Thyroid gland (tissue), 4 donors: ENCODE data around the gene SLFN13. TPM values are rescaled to one million over a fixed set of nuclear protein-coding genes. Genes with fewer than 3 reads are reported as not detected.
"Not testable (repeated sequence)": the region's sequence is repeated elsewhere in the genome, so short reads cannot be mapped to it uniquely, and the experiment has no call there.

Experiments used
- DNase-seq, 2 donors: peaks; one replicate each; pipeline ENCODE4 v3.0.0-alpha.2; 2019
- H3K27ac ChIP-seq, 3 donors: fragments of 200-600 bp; sonication (generic); 1 replicate in 2 of 3; 2 replicates in 1 of 3; pipeline ENCODE4 v1.5.1; 2016 to 2019; ENCODE audit warnings: mild to moderate bottlenecking in 1 of 3, moderate library complexity in 1 of 3
- H3K27me3 ChIP-seq: fragments of 200-600 bp; sonication (generic); one replicate; pipeline ENCODE4 v1.5.1; 2019
- H3K36me3 ChIP-seq, 2 donors: fragments of 200-600 bp; sonication (generic); one replicate each; pipeline ENCODE4 v1.5.1; 2016 to 2019
- H3K4me1 ChIP-seq, 2 donors: fragments of 200-600 bp; sonication (generic); one replicate each; pipeline ENCODE4 v1.5.1; 2017 to 2019
- H3K4me3 ChIP-seq, 3 donors: fragments of 200-600 bp; sonication (generic); replicated peaks in 1 of 3; 1 replicate in 2 of 3; 2 replicates in 1 of 3; pipeline ENCODE4 v1.5.1; 2016; ENCODE audit warnings: mild to moderate bottlenecking in 1 of 3
- H3K9me3 ChIP-seq: fragments of 200-600 bp; sonication (generic); one replicate; pipeline ENCODE4 v1.5.1; 2017
- CTCF ChIP-seq, 6 experiments: fragments of 200-600 bp in 3 of 6; fragments of 450-650 bp in 3 of 6; sonication (generic) in 3 of 6; IDR thresholded peaks; one replicate each; pipeline ENCODE4 v1.5.1; 2016 to 2019; ENCODE audit warnings: antibody characterized with exemption in 6 of 6, mild to moderate bottlenecking in 2 of 6, inconsistent platforms in 1 of 6, moderate library complexity in 1 of 6
- POLR2A ChIP-seq, 2 donors: fragments of 450-650 bp; IDR thresholded peaks; one replicate each; pipeline ENCODE4 v1.6.1; 2017; ENCODE audit warnings: antibody characterized with exemption in 2 of 2, mild to moderate bottlenecking in 2 of 2, moderate library complexity in 1 of 2
- WGBS, 2 donors: methylation state at CpG; one replicate each; pipeline ENCODE4 v1.1.5; 2017; 5-methylcytosine and 5-hydroxymethylcytosine counted together
- intact Hi-C: fragments of 100-400 bp; cut with DNase I; formaldehyde crosslinking; loops from one replicate; pipeline ENCODE4 v1.15.1; 2023
- total RNA-seq, 4 donors: library from RNA; depleted of rRNA; stranded (reverse); fragments of >200 nt; gene quantifications; one replicate each; pipeline ENCODE4 v1.2.3, GENCODE V29; 2016

SLFN13 gene
- total RNA-seq, 4 donors from 2014 or later: 13.6 to 31.8 (median 17.9) TPM

- no peak for TF ChIP-seq CTCF (IDR thresholded peaks at IDR 0.05)
- TF ChIP-seq POLR2A (IDR thresholded peaks at IDR 0.05): no peak
- H3K4me1 ChIP-seq: no peaks in the 10 kb centered on the region
- H3K27me3 ChIP-seq: no peaks in the 10 kb centered on the region
- no peaks in the 10 kb centered on the region for H3K36me3 ChIP-seq
- 85% methylated on average over 4 of the region's 4 CpGs for WGBS, 2 donors
- intact Hi-C loops: no loop called here
- H3K4me3 ChIP-seq: no peak overlapping the region
- H3K9me3 ChIP-seq: no peaks in the 10 kb centered on the region
- DNase-seq: no peak
- H3K27ac ChIP-seq: no peak overlapping the region
These were observed 19.9 kb upstream of the SLFN13 start for GRCh38 chr17:35468475-35468874.

DNA sequence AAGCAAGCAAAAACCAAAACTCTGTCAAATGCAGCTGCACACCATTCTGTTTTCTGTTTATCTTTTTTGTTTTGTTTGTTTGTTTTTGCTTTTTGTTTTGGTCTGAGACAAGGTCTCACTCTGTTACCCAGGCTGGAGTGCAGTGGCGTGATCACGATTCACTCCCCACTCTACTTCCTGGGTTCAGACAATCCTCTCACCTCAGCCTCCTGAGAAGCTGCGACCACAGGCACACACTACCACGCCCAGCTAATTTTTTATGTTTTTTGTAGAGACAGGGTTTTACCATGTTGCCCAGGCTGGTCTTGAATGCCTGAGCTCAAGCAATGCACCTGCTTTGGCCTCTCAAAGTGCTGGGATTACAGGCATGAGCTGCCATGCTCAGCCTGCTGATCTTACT, 19.3 kb upstream of the SLFN13 start:
- H3K27ac ChIP-seq: no peak overlapping the region
- DNase-seq: no peak
- intact Hi-C loops: no loop called here
- TF ChIP-seq CTCF (IDR thresholded peaks at IDR 0.05) (no peak), POLR2A (IDR thresholded peaks at IDR 0.05) (no peak)
- H3K27me3 ChIP-seq: no peaks in the 10 kb centered on the region
- 80 to 85% methylated on average over 4 of the region's 4 CpGs for WGBS, 2 donors
- H3K36me3 ChIP-seq: no peaks in the 10 kb centered on the region
- no peaks in the 10 kb centered on the region for H3K9me3 ChIP-seq
- no peak overlapping the region for H3K4me3 ChIP-seq
- no peaks in the 10 kb centered on the region for H3K4me1 ChIP-seq

DNA sequence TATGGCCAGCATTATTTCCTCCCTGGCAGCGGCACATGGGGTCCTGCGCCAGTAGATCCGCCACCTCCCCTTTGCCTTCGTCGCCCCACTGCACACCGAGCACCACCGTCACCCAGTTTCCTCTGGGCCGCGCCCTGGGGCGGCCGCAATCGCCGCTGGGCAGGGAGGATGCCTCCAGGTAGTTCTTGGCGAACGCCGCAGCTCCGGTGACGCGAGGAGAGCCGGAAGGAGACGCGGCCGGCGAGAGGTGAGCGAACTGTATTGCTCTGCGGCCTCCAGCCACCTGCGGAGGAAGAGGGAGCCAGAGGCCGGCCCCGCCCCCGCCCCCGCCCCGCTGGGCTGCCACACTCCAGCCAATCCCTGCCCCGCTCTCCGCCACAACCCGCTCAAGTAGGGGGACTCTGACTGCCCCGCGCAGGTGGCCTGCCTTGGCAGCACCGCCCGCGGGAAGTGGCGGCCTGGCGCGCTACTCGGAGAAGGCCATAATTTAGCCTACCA, 11.8 kb upstream of the SLFN13 start:
- intact Hi-C loops: no loop called here
- peak; percentile 90 for DNase-seq
- Histone ChIP-seq H3K36me3 (no peaks in the 10 kb centered on the region), H3K27ac (peak overlapping the region in 1 of 3 donors; percentile 43), H3K4me3 (peak overlapping the region in 1 of 3 donors; percentile 18), H3K9me3 (no peaks in the 10 kb centered on the region), H3K4me1 (peaks cover 0 to 5% of the 10 kb centered on the region in 2 donors), H3K27me3 (no peaks in the 10 kb centered on the region)
- WGBS, 2 donors: 8 to 10% methylated on average over 16 to 29 of the region's 44 CpGs
- TF ChIP-seq CTCF (IDR thresholded peaks at IDR 0.05) (no peak), POLR2A (IDR thresholded peaks at IDR 0.05) (peak in 1 of 2 donors; percentile 77)

DNA sequence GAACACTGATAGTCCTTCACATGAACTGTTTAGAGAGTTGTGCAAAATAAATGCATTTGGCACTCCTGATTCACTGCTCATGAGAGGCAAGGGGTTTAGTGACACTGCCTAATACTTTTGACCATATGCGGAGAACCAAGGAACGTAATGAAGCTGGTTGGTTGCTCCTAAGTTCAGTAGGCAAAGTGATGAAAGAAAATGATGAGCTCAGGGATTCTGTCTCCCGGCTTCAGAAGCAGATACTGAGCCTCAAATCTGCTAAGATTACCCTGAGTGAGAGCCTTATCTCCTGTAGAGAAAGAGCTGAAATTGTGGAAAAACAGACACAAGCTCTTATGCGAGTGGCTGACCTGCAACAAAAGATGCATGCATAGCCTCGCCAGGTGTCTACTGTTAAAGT, 5.5 kb upstream of the SLFN13 start:
- intact Hi-C loops, H3K27me3 ChIP-seq, H3K4me1 ChIP-seq, H3K9me3 ChIP-seq, H3K27ac ChIP-seq, H3K4me3 ChIP-seq, DNase-seq, H3K36me3 ChIP-seq: not testable (repeated sequence)
- 94% methylated on average over 5 of the region's 5 CpGs for WGBS, 2 donors

GRCh38 chr17:35453171-35453570, 4.6 kb upstream of the SLFN13 start:
- Histone ChIP-seq H3K36me3 (no peaks in the 10 kb centered on the region), H3K4me1 (peaks cover 6 to 7% of the 10 kb centered on the region in 2 donors), H3K9me3 (no peaks in the 10 kb centered on the region), H3K27me3 (no peaks in the 10 kb centered on the region), H3K4me3 (no peak overlapping the region), H3K27ac (no peak overlapping the region)
- no peak for DNase-seq
- intact Hi-C loops: no loop called here
- TF ChIP-seq POLR2A (IDR thresholded peaks at IDR 0.05) (no peak), CTCF (IDR thresholded peaks at IDR 0.05) (no peak)
- WGBS, 2 donors: 60 to 66% methylated on average over 1 of the region's 1 CpG
